Esophagus muscularis mucosa (tissue), 3 donors: ENCODE measurements around the gene IKZF2.

Experiments used
- POLR2A ChIP-seq: fragments of 450-650 bp; IDR thresholded peaks from one replicate; pipeline ENCODE4 v1.6.1; 2017; ENCODE audit warnings: antibody characterized with exemption, moderate library complexity, mild to moderate bottlenecking, low read depth
- POLR2AphosphoS5 ChIP-seq, 2 donors: sonication (generic); formaldehyde crosslinking; IDR thresholded peaks; one replicate each; pipeline ENCODE4 v1.6.1; 2017; ENCODE audit warnings: antibody characterized with exemption in 2 of 2
- TF ChIP-seq, protein P1 (sequence below), 3 experiments: fragments of 200-600 bp in 2 of 3; fragments of 450-650 bp in 1 of 3; sonication (generic) in 2 of 3; IDR thresholded peaks; one replicate each; pipeline ENCODE4 v1.5.1; 2017 to 2019; ENCODE audit warnings: antibody characterized with exemption in 3 of 3, mild to moderate bottlenecking in 2 of 3, moderate library complexity in 1 of 3

DNA sequence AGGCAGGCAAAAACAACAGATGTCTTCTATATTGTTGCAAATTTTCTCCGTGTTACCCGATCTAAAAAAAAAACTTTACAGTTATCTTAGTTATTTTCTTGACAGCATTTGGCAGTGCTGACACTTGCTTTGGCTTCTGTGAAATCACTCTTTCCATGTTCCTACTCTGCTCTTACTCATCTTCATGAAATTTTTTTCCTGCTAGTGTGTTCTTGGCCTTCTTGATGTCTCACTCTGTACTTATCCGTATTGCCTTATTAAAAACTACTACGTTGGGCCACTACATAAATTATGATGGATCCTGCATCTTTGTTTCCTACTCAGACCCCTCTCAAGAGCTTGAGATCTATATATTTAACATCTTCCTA is 134.4 kb downstream of the IKZF2 start:
- TF ChIP-seq, protein P1, sequence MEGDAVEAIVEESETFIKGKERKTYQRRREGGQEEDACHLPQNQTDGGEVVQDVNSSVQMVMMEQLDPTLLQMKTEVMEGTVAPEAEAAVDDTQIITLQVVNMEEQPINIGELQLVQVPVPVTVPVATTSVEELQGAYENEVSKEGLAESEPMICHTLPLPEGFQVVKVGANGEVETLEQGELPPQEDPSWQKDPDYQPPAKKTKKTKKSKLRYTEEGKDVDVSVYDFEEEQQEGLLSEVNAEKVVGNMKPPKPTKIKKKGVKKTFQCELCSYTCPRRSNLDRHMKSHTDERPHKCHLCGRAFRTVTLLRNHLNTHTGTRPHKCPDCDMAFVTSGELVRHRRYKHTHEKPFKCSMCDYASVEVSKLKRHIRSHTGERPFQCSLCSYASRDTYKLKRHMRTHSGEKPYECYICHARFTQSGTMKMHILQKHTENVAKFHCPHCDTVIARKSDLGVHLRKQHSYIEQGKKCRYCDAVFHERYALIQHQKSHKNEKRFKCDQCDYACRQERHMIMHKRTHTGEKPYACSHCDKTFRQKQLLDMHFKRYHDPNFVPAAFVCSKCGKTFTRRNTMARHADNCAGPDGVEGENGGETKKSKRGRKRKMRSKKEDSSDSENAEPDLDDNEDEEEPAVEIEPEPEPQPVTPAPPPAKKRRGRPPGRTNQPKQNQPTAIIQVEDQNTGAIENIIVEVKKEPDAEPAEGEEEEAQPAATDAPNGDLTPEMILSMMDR (IDR thresholded peaks at IDR 0.05) = no peak
- TF ChIP-seq POLR2A (no peak), POLR2AphosphoS5 (IDR thresholded peaks at IDR 0.05) (no peak)
